Common myeloid progenitor, CD34-positive (primary cell): ENCODE measurements around the gene RBM46.

Experiments
- CTCF ChIA-PET: fragments of 350-600 bp; sonication (Branson Sonifier 250); formaldehyde crosslinking; loops from one replicate; lab custom pipeline; 2021; ENCODE audit warnings: antibody characterized with exemption; lab: Charles Lee
- POLR2A ChIA-PET: fragments of 350-600 bp; sonication (Branson Sonifier 250); formaldehyde crosslinking; loops from one replicate; lab custom pipeline; 2021; ENCODE audit warnings: antibody characterized with exemption; lab: Charles Lee
- DNase-seq, 3 donors: peaks; one replicate each; pipeline versions ENCODE4 v3.0.0 to v3.0.0-alpha.2; 2013
- H3K27ac ChIP-seq, 2 experiments: 1 replicate in 1 of 2; 2 replicates in 1 of 2; pipeline ENCODE4 v1.7.0; 2013; ENCODE audit warnings: inconsistent platforms in 2 of 2, low read length in 2 of 2, mild to moderate bottlenecking in 2 of 2, low read depth in 1 of 2, moderate library complexity in 1 of 2; ENCODE audit not compliant: severe bottlenecking in 2 of 2, insufficient read depth in 1 of 2, poor library complexity in 1 of 2
- H3K27me3 ChIP-seq, 5 experiments: replicated peaks in 2 of 5; 1 replicate in 3 of 5; 2 replicates in 2 of 5; pipeline versions ENCODE4 v1.6.1 to v1.7.0; 2013; ENCODE audit warnings: low read length in 4 of 5, mild to moderate bottlenecking in 2 of 5, moderate library complexity in 2 of 5, inconsistent platforms in 1 of 5; ENCODE audit not compliant: insufficient read depth in 5 of 5, control insufficient read depth in 4 of 5
- H3K36me3 ChIP-seq, 4 experiments: 1 replicate in 2 of 4; 2 replicates in 2 of 4; pipeline versions ENCODE4 v1.6.1 to v1.7.0; 2013; ENCODE audit warnings: low read length in 3 of 4, control low read depth in 1 of 4, mild to moderate bottlenecking in 1 of 4; ENCODE audit not compliant: control insufficient read depth in 4 of 4, insufficient read depth in 4 of 4
- H3K4me1 ChIP-seq, 4 experiments: 1 replicate in 3 of 4; 2 replicates in 1 of 4; pipeline versions ENCODE4 v1.6.1 to v1.7.1; 2013; ENCODE audit warnings: low read length in 3 of 4, mild to moderate bottlenecking in 3 of 4, control low read depth in 1 of 4, inconsistent platforms in 1 of 4, moderate library complexity in 1 of 4; ENCODE audit not compliant: control insufficient read depth in 4 of 4, insufficient read depth in 4 of 4; ENCODE audit errors: control extremely low read depth in 1 of 4
- H3K4me3 ChIP-seq, 7 experiments: 1 replicate in 4 of 7; 2 replicates in 3 of 7; pipeline versions ENCODE4 v1.5.1 to v1.7.0; 2013; ENCODE audit warnings: mild to moderate bottlenecking in 7 of 7, low read length in 6 of 7, moderate library complexity in 6 of 7, inconsistent platforms in 2 of 7, low read depth in 2 of 7, control low read depth in 1 of 7; ENCODE audit not compliant: insufficient read depth in 4 of 7, control insufficient read depth in 1 of 7; ENCODE audit errors: extremely low read depth in 1 of 7
- H3K9me3 ChIP-seq, 5 experiments: 1 replicate in 4 of 5; 2 replicates in 1 of 5; pipeline versions ENCODE4 v1.6.1 to v1.7.1; 2013; ENCODE audit warnings: low read length in 4 of 5, mild to moderate bottlenecking in 2 of 5, inconsistent platforms in 1 of 5, low read depth in 1 of 5, moderate library complexity in 1 of 5; ENCODE audit not compliant: control insufficient read depth in 4 of 5, insufficient read depth in 2 of 5; ENCODE audit errors: control extremely low read depth in 1 of 5
- WGBS: methylation state at CpG from one replicate; pipeline ENCODE4 v1.1.5; 2013; ENCODE audit not compliant: insufficient coverage; 5-methylcytosine and 5-hydroxymethylcytosine counted together

RBM46 gene

DNA sequence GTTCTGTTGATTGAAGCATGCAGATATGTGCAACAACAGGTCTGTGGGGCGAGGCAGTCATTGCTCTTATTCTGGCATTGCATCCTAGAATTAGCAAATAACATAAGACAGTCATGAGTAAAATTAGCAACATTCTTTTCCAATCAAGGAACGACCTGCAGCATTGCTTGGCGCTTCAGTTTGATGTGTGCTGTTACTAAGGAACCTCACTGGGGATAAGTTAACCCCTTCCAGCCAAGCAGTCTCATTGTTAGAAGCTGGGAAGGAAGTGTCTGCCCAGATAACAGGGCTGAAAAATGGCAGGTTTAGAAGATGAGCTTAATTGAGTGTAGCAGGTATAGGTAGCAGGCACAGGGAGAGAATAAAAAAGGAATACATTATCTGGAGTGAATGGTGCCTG lies 55.4 kb downstream of the RBM46 start:
- CTCF ChIA-PET = no interaction called here
- POLR2A ChIA-PET = no interaction called here
- Histone ChIP-seq H3K4me3 (no peak overlapping the region), H3K36me3 (no peaks in the 10 kb centered on the region), H3K4me1 (no peaks in the 10 kb centered on the region), H3K9me3 (peaks cover 0 to 8% (median 5%) of the 10 kb centered on the region in 5 experiments), H3K27me3 (peaks cover 0 to 2% (median 0%) of the 10 kb centered on the region in 5 experiments), H3K27ac (no peak overlapping the region)
- 14% methylated on average over 2 of the region's 3 CpGs for WGBS
- no peak for DNase-seq

DNA sequence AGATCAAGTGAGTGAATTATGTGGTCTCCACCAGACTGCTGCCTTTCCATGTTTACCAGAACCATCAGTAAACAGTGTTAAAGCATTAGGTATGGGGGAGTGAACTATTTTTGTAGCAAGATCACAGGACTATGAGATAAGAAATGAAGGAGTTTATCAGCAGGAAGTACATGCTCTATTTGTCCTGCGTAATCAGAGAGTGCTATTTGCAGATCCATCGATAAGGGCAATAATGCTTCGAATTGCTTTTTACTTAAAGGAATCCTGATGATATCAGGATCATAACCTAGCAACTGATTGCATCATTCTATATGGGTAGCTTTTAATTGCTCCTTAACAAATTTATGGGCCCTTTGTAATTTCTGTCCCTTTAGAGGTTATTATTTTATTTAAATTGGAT lies 57.1 kb downstream of the RBM46 start:
- POLR2A ChIA-PET = no interaction called here
- H3K27me3 ChIP-seq = peaks cover 0 to 2% (median 0%) of the 10 kb centered on the region in 5 experiments
- H3K4me3 ChIP-seq = no peak overlapping the region
- no peak overlapping the region for H3K27ac ChIP-seq
- DNase-seq = no peak
- CTCF ChIA-PET = no interaction called here
- no peaks in the 10 kb centered on the region for H3K36me3 ChIP-seq
- peaks cover 0 to 8% (median 5%) of the 10 kb centered on the region in 5 experiments for H3K9me3 ChIP-seq
- no peaks in the 10 kb centered on the region for H3K4me1 ChIP-seq
- WGBS = 96% methylated on average over 3 of the region's 3 CpGs

DNA sequence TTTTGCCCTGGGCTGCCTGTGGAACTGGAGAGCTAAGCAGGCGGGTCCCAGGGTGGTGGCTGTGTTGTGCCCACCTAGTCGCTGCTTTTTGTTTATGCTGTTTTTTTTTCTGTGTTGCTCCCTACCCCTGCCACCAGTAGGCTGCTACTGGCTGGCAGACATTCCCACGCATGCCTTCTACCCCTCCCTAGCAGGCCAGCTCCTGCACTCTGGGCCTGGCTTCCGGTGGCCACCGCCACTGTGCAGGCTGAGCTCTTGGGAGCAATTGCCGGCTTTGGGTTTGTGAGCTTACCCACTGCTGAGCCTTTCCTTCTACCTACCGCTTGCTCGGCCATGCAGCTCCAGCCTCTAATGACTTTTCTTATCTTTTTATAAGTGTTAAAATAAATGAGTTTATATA lies 57.6 kb downstream of the RBM46 start:
- Histone ChIP-seq H3K4me1 (no peaks in the 10 kb centered on the region), H3K27ac (no peak overlapping the region), H3K27me3 (peaks cover 0 to 2% (median 0%) of the 10 kb centered on the region in 5 experiments), H3K9me3 (peaks cover 0 to 8% (median 5%) of the 10 kb centered on the region in 5 experiments), H3K36me3 (no peaks in the 10 kb centered on the region), H3K4me3 (no peak overlapping the region)
- DNase-seq = no peak
- POLR2A ChIA-PET = no interaction called here
- 92% methylated on average over 2 of the region's 8 CpGs for WGBS
- CTCF ChIA-PET = no interaction called here

DNA sequence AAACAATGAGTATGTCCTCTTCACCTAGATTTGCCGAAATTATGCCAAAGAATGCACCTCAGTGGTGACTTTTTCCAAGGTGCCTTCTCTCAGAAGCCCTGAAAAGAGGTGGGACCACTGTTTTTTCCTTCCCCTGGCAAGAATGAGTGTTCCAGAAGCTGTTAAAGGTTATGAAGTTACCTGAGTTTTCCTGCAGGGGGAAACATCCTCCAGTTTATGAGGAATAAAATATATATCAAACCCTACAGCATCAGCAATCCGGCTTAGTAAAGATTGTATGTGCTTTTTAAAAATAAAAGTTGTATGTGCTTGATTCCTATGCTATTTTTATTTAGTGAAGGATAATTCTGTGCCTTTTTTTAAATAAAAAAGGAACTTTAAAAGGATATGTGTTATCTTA lies 73.3 kb downstream of the RBM46 start:
- CTCF ChIA-PET = no interaction called here
- no peak overlapping the region for H3K27ac ChIP-seq
- H3K9me3 ChIP-seq = no peaks in the 10 kb centered on the region
- no peak overlapping the region for H3K4me3 ChIP-seq
- no peaks in the 10 kb centered on the region for H3K4me1 ChIP-seq
- peak in 2 of 3 donors; percentile 13 to 14 for DNase-seq
- 88% methylated on average over 1 of the region's 2 CpGs for WGBS
- no peaks in the 10 kb centered on the region for H3K36me3 ChIP-seq
- H3K27me3 ChIP-seq = no peaks in the 10 kb centered on the region
- POLR2A ChIA-PET = no interaction called here

DNA sequence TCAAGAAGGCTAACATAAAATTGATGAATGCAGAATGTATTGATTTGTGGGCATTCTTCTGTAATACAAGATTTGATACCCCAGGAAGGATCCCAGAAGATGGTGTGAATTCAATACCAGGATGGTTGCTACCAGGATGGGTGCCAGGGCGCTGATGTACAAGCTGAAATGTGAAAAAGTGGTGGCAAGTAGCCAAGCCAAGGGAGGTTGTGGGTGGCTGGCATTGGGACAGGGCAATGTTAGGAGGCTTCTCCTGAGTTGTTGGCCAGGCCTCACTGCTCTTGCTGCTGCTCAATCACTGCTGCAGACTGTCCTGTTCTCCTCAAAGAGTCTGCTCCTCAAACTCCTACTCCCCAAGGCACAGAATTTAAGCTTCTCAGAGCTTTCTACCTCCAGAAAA lies 77.1 kb downstream of the RBM46 start:
- no CpG with 5 or more reads among the region's 1 CpG for WGBS
- Histone ChIP-seq H3K4me1 (no peaks in the 10 kb centered on the region), H3K4me3 (no peak overlapping the region), H3K27me3 (no peaks in the 10 kb centered on the region), H3K36me3 (no peaks in the 10 kb centered on the region), H3K9me3 (peaks cover 0 to 7% (median 3%) of the 10 kb centered on the region in 5 experiments), H3K27ac (no peak overlapping the region)
- POLR2A ChIA-PET = no interaction called here
- no peak for DNase-seq
- CTCF ChIA-PET = no interaction called here

DNA sequence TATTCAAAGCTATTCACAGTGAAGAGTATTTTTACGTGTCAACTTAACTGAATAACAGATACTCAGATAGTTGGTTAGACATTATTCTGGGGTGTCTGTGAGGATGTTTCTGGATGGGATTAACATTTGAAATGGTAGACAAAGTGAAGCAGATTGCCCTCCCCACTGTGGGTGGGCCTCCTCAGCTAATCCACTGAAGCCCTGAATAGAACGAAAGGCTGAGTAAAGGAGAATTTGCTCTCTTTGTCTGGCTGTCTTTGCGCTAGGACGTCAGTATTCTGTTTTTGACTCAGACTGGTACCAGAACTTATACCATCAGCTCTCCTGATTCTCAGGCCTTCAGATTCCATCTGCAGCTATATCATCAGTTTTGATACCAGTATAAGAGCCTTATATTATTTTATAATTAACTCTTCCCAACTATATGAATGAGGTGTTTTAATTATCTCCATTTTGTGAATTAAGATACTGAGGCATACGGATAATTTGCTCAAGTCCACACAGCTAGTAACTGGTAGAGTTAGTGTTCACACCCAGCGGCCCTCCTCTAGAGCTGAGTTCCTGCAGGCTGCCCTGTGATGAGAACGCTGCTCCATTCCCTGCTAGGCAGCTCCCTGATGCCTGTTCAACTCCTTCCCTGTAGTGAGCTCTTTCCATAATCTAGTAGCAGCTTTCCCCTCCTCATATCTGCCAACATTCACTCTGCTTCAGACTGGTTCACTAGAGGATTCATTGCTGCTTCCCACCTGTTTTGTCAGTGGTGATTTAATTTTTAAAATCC lies 87.5 kb downstream of the RBM46 start:
- no peaks in the 10 kb centered on the region for H3K4me1 ChIP-seq
- ChIA-PET POLR2A (no interaction called here), CTCF (interaction anchor here (0.6 to 1.1 kb wide), 2 partner anchors 7 to 71 kb away, joined by 3 read pairs; no protein-coding TSS in a partner anchor)
- no peaks in the 10 kb centered on the region for H3K27me3 ChIP-seq
- H3K27ac ChIP-seq = no peak overlapping the region
- no peaks in the 10 kb centered on the region for H3K36me3 ChIP-seq
- no peak for DNase-seq
- 92% methylated on average over 4 of the region's 7 CpGs for WGBS
- peaks cover 0 to 13% (median 2%) of the 10 kb centered on the region in 5 experiments for H3K9me3 ChIP-seq
- H3K4me3 ChIP-seq = no peak overlapping the region

DNA sequence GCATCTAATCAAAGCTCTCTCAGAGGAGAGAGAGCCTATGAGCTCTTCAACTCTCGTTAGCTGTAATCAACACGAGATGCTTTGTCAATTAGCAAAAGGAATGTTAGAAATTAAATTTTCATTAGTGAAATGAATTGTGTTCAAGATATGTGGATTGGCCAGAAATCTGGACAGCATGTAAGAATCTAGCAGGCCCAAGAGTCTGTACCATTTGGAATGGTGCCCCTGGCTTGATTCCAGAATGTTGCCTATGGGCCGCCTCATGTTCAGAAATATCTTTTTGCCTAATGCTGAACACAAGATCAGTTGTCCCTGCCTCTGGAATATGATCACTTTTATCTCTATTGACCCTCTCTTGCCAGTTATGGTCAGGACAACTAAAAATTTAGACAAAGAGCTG lies 88.2 kb downstream of the RBM46 start:
- Histone ChIP-seq H3K4me3 (no peak overlapping the region), H3K36me3 (no peaks in the 10 kb centered on the region), H3K4me1 (no peaks in the 10 kb centered on the region), H3K9me3 (peaks cover 0 to 18% (median 0%) of the 10 kb centered on the region in 5 experiments), H3K27ac (no peak overlapping the region), H3K27me3 (no peaks in the 10 kb centered on the region)
- CTCF ChIA-PET = interaction anchor here (0.6 kb wide), 2 partner anchors 70 to 232 kb away, joined by 3 to 4 read pairs; no protein-coding TSS in a partner anchor
- 95% methylated on average over 3 of the region's 3 CpGs for WGBS
- no peak for DNase-seq
- POLR2A ChIA-PET = no interaction called here
